Uterus (tissue), 4 donors: ENCODE data around the gene PRSS12. TPM values are rescaled to one million over a fixed set of nuclear protein-coding genes. Genes with fewer than 3 reads are reported as not detected.
"Not testable (repeated sequence)": the region's sequence is repeated elsewhere in the genome, so short reads cannot be mapped to it uniquely, and the experiment has no call there.

ENCODE experiments used
- DNase-seq, 2 donors: peaks; one replicate each; pipeline ENCODE4 v3.0.0-alpha.2; 2019 to 2020
- H3K27ac ChIP-seq, 2 donors: fragments of 200-600 bp; sonication (generic); 1 replicate in 1 of 2; 2 replicates in 1 of 2; pipeline ENCODE4 v1.5.1; 2016 to 2018
- H3K27me3 ChIP-seq, 2 donors: fragments of 200-600 bp; sonication (generic); one replicate each; pipeline ENCODE4 v1.5.1; 2018 to 2019; ENCODE audit warnings: control low read depth in 1 of 2
- H3K36me3 ChIP-seq, 2 donors: fragments of 200-600 bp; sonication (generic); one replicate each; pipeline ENCODE4 v1.5.1; 2019; ENCODE audit warnings: control low read depth in 1 of 2
- H3K4me1 ChIP-seq, 2 donors: fragments of 200-600 bp; sonication (generic); one replicate each; pipeline ENCODE4 v1.5.1; 2018 to 2019; ENCODE audit warnings: control low read depth in 1 of 2
- H3K4me3 ChIP-seq, 2 donors: fragments of 200-600 bp; sonication (generic); 1 replicate in 1 of 2; 2 replicates in 1 of 2; pipeline ENCODE4 v1.5.1; 2018 to 2019; ENCODE audit warnings: mild to moderate bottlenecking in 1 of 2
- H3K9me3 ChIP-seq, 2 donors: fragments of 200-600 bp; sonication (generic); one replicate each; pipeline ENCODE4 v1.5.1; 2019; ENCODE audit warnings: control low read depth in 1 of 2
- CTCF ChIP-seq, 4 experiments: fragments of 200-600 bp in 2 of 4; fragments of 450-650 bp in 2 of 4; sonication (generic) in 2 of 4; IDR thresholded peaks; one replicate each; pipeline ENCODE4 v1.5.1; 2016 to 2019; ENCODE audit warnings: antibody characterized with exemption in 4 of 4, mild to moderate bottlenecking in 2 of 4, moderate library complexity in 1 of 4
- POLR2A ChIP-seq, 2 donors: fragments of 450-650 bp; IDR thresholded peaks; one replicate each; pipeline ENCODE4 v1.6.1; 2016; ENCODE audit warnings: antibody characterized with exemption in 2 of 2, mild to moderate bottlenecking in 1 of 2, moderate library complexity in 1 of 2
- intact Hi-C: fragments of 100-400 bp; cut with DNase I; formaldehyde crosslinking; loops from one replicate; pipeline ENCODE4 v1.15.1; 2023; ENCODE audit warnings: low total_unique reads
- total RNA-seq, 4 donors: library from RNA; depleted of rRNA in 3 of 4; stranded (reverse); fragments of >200 nt in 3 of 4; gene quantifications; one replicate each; pipeline versions ENCODE4 v1.1.0 to v1.2.4, GENCODE V29; 2014 to 2023
- donor health status: DM: yes; HTN: yes; CAD: no.

The PRSS12 gene
- total RNA-seq: 10 to 100 TPM in 2 of 4 donors, under 1 TPM in 2; 0.15 to 52.1 (median 7.2) TPM

DNA sequence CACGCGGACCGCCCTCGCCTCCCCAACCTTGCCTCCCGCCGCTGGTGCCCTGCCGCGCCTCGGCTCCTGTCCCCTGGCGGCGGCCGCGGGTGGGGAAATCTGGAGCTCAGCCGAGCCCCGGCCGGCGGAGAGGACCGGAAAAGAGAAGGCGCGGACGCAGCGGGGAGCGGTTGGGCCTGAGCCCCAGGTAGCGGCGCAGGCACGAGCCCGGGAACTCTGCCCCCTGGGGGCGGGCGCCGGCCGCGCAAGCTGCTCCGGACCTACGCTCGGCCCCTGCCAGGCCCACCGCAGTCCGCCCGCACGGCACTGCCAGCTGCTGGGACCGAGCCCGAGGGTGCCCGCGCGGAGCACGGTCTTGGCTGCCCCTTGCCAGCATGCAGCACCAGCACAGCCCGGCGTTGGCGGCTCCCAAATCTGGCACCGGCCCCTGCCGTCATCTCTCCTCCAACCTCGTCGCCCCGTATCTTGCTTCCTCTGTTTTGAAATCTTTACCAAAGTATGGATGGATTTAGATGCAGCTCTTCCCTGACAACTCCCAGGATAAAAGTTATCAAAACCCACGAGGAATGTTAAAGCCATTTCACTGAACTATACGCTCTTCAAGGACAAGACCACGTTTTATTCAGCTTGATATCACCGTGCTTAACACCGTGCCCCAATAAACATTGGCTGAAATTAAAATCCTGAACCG lies at the start of gene PRSS12:
PRSS12 (minus strand) TSS at position 161 of the 691 bp plus-strand sequence. CDS start 283 bp downstream, outside the sequence.
- no peaks in the 10 kb centered on the region for H3K9me3 ChIP-seq
- peaks cover 6 to 23% of the 10 kb centered on the region in 2 donors for H3K27me3 ChIP-seq
- H3K27ac ChIP-seq: no peak within 1 kb of the TSS
- DNase-seq: peak in 1 of 2 donors; percentile 22
- H3K4me1 ChIP-seq: peaks cover 0 to 9% of the 10 kb centered on the region in 2 donors
- H3K4me3 ChIP-seq: peak within 1 kb of the TSS in 1 of 2 donors; percentile 38
- intact Hi-C loops: no loop called here
- no peak for TF ChIP-seq POLR2A (IDR thresholded peaks at IDR 0.05)
- TF ChIP-seq CTCF (IDR thresholded peaks at IDR 0.05): peak in 3 of 4 experiments; percentile 13 to 58 (median 17)
- no peaks in the 10 kb centered on the region for H3K36me3 ChIP-seq

GRCh38 chr4:118400356-118400755 lies 47.6 kb upstream of the PRSS12 start:
- no peaks in the 10 kb centered on the region for H3K9me3 ChIP-seq
- H3K27ac ChIP-seq: no peak overlapping the region
- no peak for TF ChIP-seq POLR2A (IDR thresholded peaks at IDR 0.05)
- TF ChIP-seq CTCF (IDR thresholded peaks at IDR 0.05): no peak
- no peaks in the 10 kb centered on the region for H3K36me3 ChIP-seq
- no peaks in the 10 kb centered on the region for H3K4me1 ChIP-seq
- no peak for DNase-seq
- intact Hi-C loops: no loop called here
- H3K4me3 ChIP-seq: no peak overlapping the region
- H3K27me3 ChIP-seq: no peaks in the 10 kb centered on the region

- intact Hi-C loops, H3K4me3 ChIP-seq, H3K9me3 ChIP-seq, H3K4me1 ChIP-seq, H3K27me3 ChIP-seq, DNase-seq, H3K27ac ChIP-seq, H3K36me3 ChIP-seq: not testable (repeated sequence)
Measured at GRCh38 chr4:118399883-118400282, 47.1 kb upstream of the PRSS12 start.

DNA sequence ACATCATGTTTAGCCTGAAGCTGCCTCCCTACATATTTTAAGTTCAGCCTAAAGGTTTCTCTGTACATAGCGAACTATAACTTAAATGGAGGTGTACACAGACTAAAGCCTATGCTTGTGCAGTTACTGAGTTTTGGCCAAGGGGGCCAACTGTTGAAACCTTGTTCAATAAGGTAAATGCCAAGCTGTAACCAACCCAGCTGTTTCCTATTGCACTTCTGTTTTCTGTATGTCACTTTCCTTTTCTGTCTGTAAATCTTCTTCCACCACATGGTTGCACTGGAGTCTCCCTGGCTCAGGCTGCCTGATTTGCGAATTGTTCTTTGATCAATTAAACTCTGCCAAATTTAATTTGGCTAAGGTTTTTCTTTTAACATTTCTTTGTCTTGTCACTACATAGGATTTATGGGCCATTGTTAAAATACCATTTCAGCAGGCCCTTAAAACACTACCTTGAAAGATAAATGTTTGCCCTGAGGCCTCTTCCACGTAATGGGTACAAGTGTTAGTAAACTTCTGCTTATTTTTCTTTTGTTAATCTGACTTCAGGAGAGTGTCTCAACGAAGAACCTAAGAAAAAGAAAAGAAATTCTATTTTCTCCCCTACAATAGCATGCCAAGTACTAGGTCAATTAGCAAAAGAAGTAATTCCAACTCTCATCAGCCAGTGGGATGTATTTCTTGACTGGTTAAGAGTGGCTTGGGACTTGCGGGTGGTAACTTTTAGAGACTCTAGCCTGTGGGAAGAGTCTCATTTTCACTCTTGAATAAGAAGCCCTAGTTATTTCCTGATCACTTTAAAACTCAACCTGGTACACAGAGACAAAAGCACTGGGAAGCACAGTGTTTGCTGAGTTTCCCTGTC lies 45.7 kb upstream of the PRSS12 start:
- no peak overlapping the region for H3K4me3 ChIP-seq
- TF ChIP-seq CTCF (IDR thresholded peaks at IDR 0.05) (no peak), POLR2A (IDR thresholded peaks at IDR 0.05) (no peak)
- no peak for DNase-seq
- no peaks in the 10 kb centered on the region for H3K9me3 ChIP-seq
- H3K27ac ChIP-seq: no peak overlapping the region
- H3K27me3 ChIP-seq: no peaks in the 10 kb centered on the region
- H3K4me1 ChIP-seq: no peaks in the 10 kb centered on the region
- intact Hi-C loops: no loop called here
- H3K36me3 ChIP-seq: no peaks in the 10 kb centered on the region

DNA sequence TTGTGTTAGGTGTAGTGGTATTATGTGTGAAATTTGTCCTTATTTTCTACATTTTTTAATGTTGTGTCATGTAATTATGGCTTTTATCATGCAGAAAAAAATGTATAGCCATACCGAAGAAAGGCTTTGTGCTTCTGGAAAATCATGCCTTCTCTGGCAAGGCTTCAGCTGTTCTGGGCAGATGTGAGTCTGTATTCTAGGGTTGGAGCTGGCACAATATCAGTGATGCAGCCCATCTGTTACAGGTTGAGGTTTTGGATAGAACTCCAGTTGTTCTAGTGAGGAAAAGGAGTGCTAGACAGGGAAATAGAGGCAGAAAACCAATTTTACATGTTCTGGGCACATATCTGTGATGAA lies 44.8 kb upstream of the PRSS12 start:
- H3K9me3 ChIP-seq: no peaks in the 10 kb centered on the region

More for the DNA sequence above, 44.8 kb upstream of the PRSS12 start:
- TF ChIP-seq POLR2A (IDR thresholded peaks at IDR 0.05) (no peak), CTCF (IDR thresholded peaks at IDR 0.05) (no peak)
- DNase-seq: no peak
- H3K27me3 ChIP-seq: no peaks in the 10 kb centered on the region
- no peaks in the 10 kb centered on the region for H3K4me1 ChIP-seq
- no peak overlapping the region for H3K27ac ChIP-seq
- no peaks in the 10 kb centered on the region for H3K36me3 ChIP-seq
- intact Hi-C loops: no loop called here
- H3K4me3 ChIP-seq: no peak overlapping the region
